ENCODE measurements around the gene CUX1. TPM values are rescaled to one million over a fixed set of nuclear protein-coding genes. Genes with fewer than 3 reads are reported as not detected.

The CUX1 gene
- total RNA-seq, 1 donor from 2014 or later = 50.6 TPM

DNA sequence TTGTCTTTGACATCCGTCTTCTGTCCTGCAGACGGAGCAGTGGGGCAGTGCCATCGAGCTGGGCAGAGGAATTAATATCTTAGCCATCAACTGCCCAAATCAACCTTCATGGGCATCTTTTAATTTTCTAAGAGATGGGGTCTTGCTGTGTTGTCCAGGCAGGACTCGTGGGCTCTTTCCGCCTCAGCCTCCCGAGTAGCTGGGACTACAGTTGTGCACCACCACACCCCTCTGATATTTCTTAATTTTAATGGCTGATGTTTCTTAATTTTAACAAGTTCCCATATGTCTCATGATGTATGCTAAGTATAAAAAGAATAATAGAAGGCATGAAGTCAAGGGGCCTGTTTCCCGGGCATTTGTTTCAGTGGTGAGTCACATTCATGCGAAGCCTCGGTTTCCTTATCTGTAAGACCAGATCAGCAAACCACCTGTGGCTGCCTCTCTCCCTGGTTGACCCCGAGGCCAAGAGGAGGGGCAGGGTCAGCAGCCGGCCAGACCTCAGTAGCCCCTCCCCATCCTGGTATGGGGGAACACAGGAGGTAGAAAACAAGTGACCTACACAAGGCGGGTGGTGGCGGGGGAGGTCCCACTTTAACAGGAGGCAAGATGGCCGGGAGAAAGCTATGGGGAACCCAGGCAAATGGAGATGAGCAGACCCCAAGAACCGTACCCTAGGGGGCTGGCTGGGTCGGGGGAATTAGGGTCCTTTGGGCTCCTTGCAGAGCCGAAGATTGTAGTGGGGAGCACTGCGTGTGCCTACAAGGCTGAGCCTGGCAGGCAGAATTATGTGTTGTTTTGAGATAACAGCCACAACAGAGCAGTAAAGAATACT lies 85.5 kb downstream of the CUX1 start:
- FAIRE-seq (no peak), DNase-seq (ENCODE audit: low read depth) (no peak)
- no peak overlapping the region for H3K27ac ChIP-seq (ENCODE audit: low read depth, low read length)
- H3K4me1 ChIP-seq (ENCODE audit: insufficient read depth, low read length) = peaks cover 21% of the 10 kb centered on the region
- H3K27me3 ChIP-seq (ENCODE audit: insufficient read depth, low read length) = no peaks in the 10 kb centered on the region
- no peak overlapping the region for H3K4me3 Mint-ChIP-seq (ENCODE audit: unreplicated experiment)
- no peaks in the 10 kb centered on the region for H3K27me3 Mint-ChIP-seq (ENCODE audit: low read depth, unreplicated experiment)
- H3K4me1 Mint-ChIP-seq (ENCODE audit: low read depth, unreplicated experiment) = peaks cover 3% of the 10 kb centered on the region
- H3K27ac Mint-ChIP-seq (ENCODE audit: unreplicated experiment) = peak overlapping the region; percentile 66
- peaks cover 2% of the 10 kb centered on the region for H3K36me3 Mint-ChIP-seq (ENCODE audit: low read depth, unreplicated experiment)
- no peaks in the 10 kb centered on the region for H3K9me3 ChIP-seq (ENCODE audit: insufficient read depth, low read depth, low read length)
- no peaks in the 10 kb centered on the region for H3K36me3 ChIP-seq (ENCODE audit: insufficient read depth, low read length)
- H2AFZ ChIP-seq (ENCODE audit: low read depth, low read length) = no peak overlapping the region
- H3K4me3 ChIP-seq (ENCODE audit: insufficient read depth, low read depth, low read length) = no peak overlapping the region
- no peak overlapping the region for H3K4me2 ChIP-seq (ENCODE audit: low read length)
- H3K9ac ChIP-seq (ENCODE audit: low read length) = no peak overlapping the region
- peaks cover 79% of the 10 kb centered on the region for H4K20me1 ChIP-seq (ENCODE audit: insufficient read depth, low read length)
- peaks cover 64% of the 10 kb centered on the region for H3K79me2 ChIP-seq (ENCODE audit: insufficient read depth, low read length)
- TF ChIP-seq, protein P1, sequence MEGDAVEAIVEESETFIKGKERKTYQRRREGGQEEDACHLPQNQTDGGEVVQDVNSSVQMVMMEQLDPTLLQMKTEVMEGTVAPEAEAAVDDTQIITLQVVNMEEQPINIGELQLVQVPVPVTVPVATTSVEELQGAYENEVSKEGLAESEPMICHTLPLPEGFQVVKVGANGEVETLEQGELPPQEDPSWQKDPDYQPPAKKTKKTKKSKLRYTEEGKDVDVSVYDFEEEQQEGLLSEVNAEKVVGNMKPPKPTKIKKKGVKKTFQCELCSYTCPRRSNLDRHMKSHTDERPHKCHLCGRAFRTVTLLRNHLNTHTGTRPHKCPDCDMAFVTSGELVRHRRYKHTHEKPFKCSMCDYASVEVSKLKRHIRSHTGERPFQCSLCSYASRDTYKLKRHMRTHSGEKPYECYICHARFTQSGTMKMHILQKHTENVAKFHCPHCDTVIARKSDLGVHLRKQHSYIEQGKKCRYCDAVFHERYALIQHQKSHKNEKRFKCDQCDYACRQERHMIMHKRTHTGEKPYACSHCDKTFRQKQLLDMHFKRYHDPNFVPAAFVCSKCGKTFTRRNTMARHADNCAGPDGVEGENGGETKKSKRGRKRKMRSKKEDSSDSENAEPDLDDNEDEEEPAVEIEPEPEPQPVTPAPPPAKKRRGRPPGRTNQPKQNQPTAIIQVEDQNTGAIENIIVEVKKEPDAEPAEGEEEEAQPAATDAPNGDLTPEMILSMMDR (IDR thresholded peaks at IDR 0.05; ENCODE audit: insufficient read depth, low read depth, low read length) = no peak
- no peak for TF ChIP-seq EZH2 (IDR thresholded peaks at IDR 0.05; ENCODE audit: insufficient read depth, low read length)
- H3K9me3 Mint-ChIP-seq (ENCODE audit: unreplicated experiment) = no peaks in the 10 kb centered on the region

DNA sequence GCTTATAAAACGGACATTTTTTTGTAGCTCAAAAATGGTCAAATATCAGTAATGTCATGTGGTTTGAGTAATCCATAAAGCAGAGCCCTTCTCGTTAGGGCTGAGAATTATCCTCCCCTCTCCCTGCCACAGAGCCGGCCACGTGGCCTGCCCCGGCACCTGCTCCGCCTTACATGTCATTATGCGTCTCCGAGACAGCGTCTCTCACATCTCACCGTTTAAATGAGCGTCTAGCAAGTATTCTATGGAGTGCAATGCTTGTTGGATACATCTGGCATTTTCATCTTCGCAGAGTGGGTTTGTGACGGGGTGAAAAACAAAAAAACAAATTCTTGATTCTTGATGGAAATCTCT lies 86.1 kb downstream of the CUX1 start:
- no peak overlapping the region for H3K27ac Mint-ChIP-seq (ENCODE audit: unreplicated experiment)
- no peak overlapping the region for H3K9ac ChIP-seq (ENCODE audit: low read length)

More for the DNA sequence above, 86.1 kb downstream of the CUX1 start:
- H4K20me1 ChIP-seq (ENCODE audit: insufficient read depth, low read length) = peaks cover 79% of the 10 kb centered on the region
- H3K9me3 ChIP-seq (ENCODE audit: insufficient read depth, low read depth, low read length) = no peaks in the 10 kb centered on the region
- Mint-ChIP-seq H3K4me1 (ENCODE audit: low read depth, unreplicated experiment) (peaks cover 3% of the 10 kb centered on the region), H3K27me3 (ENCODE audit: low read depth, unreplicated experiment) (no peaks in the 10 kb centered on the region), H3K36me3 (ENCODE audit: low read depth, unreplicated experiment) (no peaks in the 10 kb centered on the region), H3K9me3 (ENCODE audit: unreplicated experiment) (no peaks in the 10 kb centered on the region), H3K4me3 (ENCODE audit: unreplicated experiment) (peak overlapping the region; percentile 10)
- H3K4me3 ChIP-seq (ENCODE audit: insufficient read depth, low read depth, low read length) = no peak overlapping the region
- no peak overlapping the region for H3K4me2 ChIP-seq (ENCODE audit: low read length)
- DNase-seq (ENCODE audit: low read depth) (no peak), FAIRE-seq (no peak)
- H3K27me3 ChIP-seq (ENCODE audit: insufficient read depth, low read length) = no peaks in the 10 kb centered on the region
- no peak overlapping the region for H2AFZ ChIP-seq (ENCODE audit: low read depth, low read length)
- H3K27ac ChIP-seq (ENCODE audit: low read depth, low read length) = no peak overlapping the region
- TF ChIP-seq, protein P1 (IDR thresholded peaks at IDR 0.05; ENCODE audit: insufficient read depth, low read depth, low read length) = no peak
- no peak for TF ChIP-seq EZH2 (IDR thresholded peaks at IDR 0.05; ENCODE audit: insufficient read depth, low read length)
- H3K36me3 ChIP-seq (ENCODE audit: insufficient read depth, low read length) = no peaks in the 10 kb centered on the region
- peaks cover 21% of the 10 kb centered on the region for H3K4me1 ChIP-seq (ENCODE audit: insufficient read depth, low read length)
- H3K79me2 ChIP-seq (ENCODE audit: insufficient read depth, low read length) = peaks cover 66% of the 10 kb centered on the region

All from astrocyte (in vitro differentiated cells and primary cell).